Astrocyte (in vitro differentiated cells and primary cell): ENCODE measurements around the gene ATL3.

Source experiments
- CTCF ChIP-seq: IDR thresholded peaks from 2 replicates; pipeline ENCODE4 v1.5.1; 2011; ENCODE audit warnings: low read depth, mild to moderate bottlenecking, inconsistent platforms, low read length, moderate library complexity; ENCODE audit not compliant: insufficient read depth
- EZH2 ChIP-seq: IDR thresholded peaks from 2 replicates; pipeline ENCODE4 v1.6.1; 2012; ENCODE audit warnings: mild to moderate bottlenecking, low read length, inconsistent platforms; ENCODE audit not compliant: insufficient read depth

GRCh38 chr11:63680834-63681320, 9.7 kb upstream of the ATL3 start:
- TF ChIP-seq CTCF, result no peak
- TF ChIP-seq EZH2, result no peak
